Upper lobe of left lung (tissue), 4 donors: ENCODE results near the gene OXGR1.

Source experiments
- CTCF ChIP-seq, 6 experiments: fragments of 450-650 bp in 4 of 6; fragments of 200-600 bp in 2 of 6; sonication (generic) in 2 of 6; IDR thresholded peaks; one replicate each; pipeline ENCODE4 v1.5.1; 2016 to 2019; ENCODE audit warnings: antibody characterized with exemption in 6 of 6
- POLR2A ChIP-seq, 4 donors: fragments of 450-650 bp; IDR thresholded peaks; one replicate each; pipeline ENCODE4 v1.5.1; 2016 to 2017; ENCODE audit warnings: antibody characterized with exemption in 4 of 4, mild to moderate bottlenecking in 2 of 4
- POLR2AphosphoS5 ChIP-seq, 2 donors: sonication (generic); formaldehyde crosslinking; IDR thresholded peaks; one replicate each; pipeline ENCODE4 v1.5.1; 2017; ENCODE audit warnings: antibody characterized with exemption in 2 of 2

GRCh38 chr13:97003071-97003470, 8.8 kb upstream of the OXGR1 start:
- TF ChIP-seq CTCF (IDR thresholded peaks at IDR 0.05) (no peak), POLR2A (IDR thresholded peaks at IDR 0.05) (no peak), POLR2AphosphoS5 (IDR thresholded peaks at IDR 0.05) (no peak)
